Mesendoderm (in vitro differentiated cells): ENCODE results near the gene JPT1.

Source experiments
- DNase-seq: peaks from one replicate; pipeline ENCODE4 v3.0.0; 2013
- H2AK5ac ChIP-seq: 2 replicates; pipeline ENCODE4 v1.6.1; 2013; ENCODE audit warnings: low read length, inconsistent platforms
- H2BK120ac ChIP-seq: 2 replicates; pipeline ENCODE4 v1.6.1; 2013; ENCODE audit warnings: low read depth, mild to moderate bottlenecking, low read length, moderate library complexity, mixed read lengths
- H2BK15ac ChIP-seq: replicated peaks from 2 replicates; pipeline ENCODE4 v1.6.1; 2013; ENCODE audit warnings: low read depth, mild to moderate bottlenecking, moderate library complexity
- H2BK5ac ChIP-seq: 2 replicates; pipeline ENCODE4 v1.6.1; 2013; ENCODE audit warnings: low read length, inconsistent platforms
- H3K18ac ChIP-seq: 2 replicates; pipeline ENCODE4 v1.6.1; 2013; ENCODE audit warnings: mild to moderate bottlenecking, low read length, mixed read lengths
- H3K23ac ChIP-seq: one replicate; pipeline ENCODE4 v1.6.1; 2013; ENCODE audit warnings: low read length
- H3K27ac ChIP-seq: 2 replicates; pipeline ENCODE4 v1.5.1; 2013; ENCODE audit warnings: low read depth, mild to moderate bottlenecking, inconsistent platforms, low read length, moderate library complexity
- H3K27me3 ChIP-seq: 2 replicates; pipeline ENCODE4 v1.6.1; 2013; ENCODE audit warnings: low read length, control low read depth, mild to moderate bottlenecking, inconsistent platforms; ENCODE audit not compliant: insufficient read depth, poor library complexity
- H3K36me3 ChIP-seq: 2 replicates; pipeline ENCODE4 v1.6.1; 2013; ENCODE audit warnings: low read length, inconsistent platforms; ENCODE audit not compliant: control insufficient read depth, insufficient read depth
- H3K4ac ChIP-seq: one replicate; pipeline ENCODE4 v1.6.1; 2013; ENCODE audit warnings: low read depth, mild to moderate bottlenecking, low read length, moderate library complexity
- H3K4me1 ChIP-seq: 2 replicates; pipeline ENCODE4 v1.6.1; 2013; ENCODE audit warnings: low read depth, low read length, inconsistent platforms; ENCODE audit not compliant: control insufficient read depth
- H3K4me2 ChIP-seq: 2 replicates; pipeline ENCODE4 v1.6.1; 2013; ENCODE audit warnings: low read length
- H3K4me3 ChIP-seq: 2 replicates; pipeline ENCODE4 v1.5.1; 2013; ENCODE audit warnings: mild to moderate bottlenecking, low read length
- H3K56ac ChIP-seq: one replicate; pipeline ENCODE4 v1.6.1; 2013; ENCODE audit warnings: low read length
- H3K79me1 ChIP-seq: 2 replicates; pipeline ENCODE4 v1.6.1; 2013; ENCODE audit warnings: low read length, inconsistent platforms
- H3K79me2 ChIP-seq: 2 replicates; pipeline ENCODE4 v1.6.1; 2013; ENCODE audit warnings: mild to moderate bottlenecking, low read length; ENCODE audit not compliant: control insufficient read depth, insufficient read depth
- H3K9ac ChIP-seq: 2 replicates; pipeline ENCODE4 v1.6.1; 2013; ENCODE audit warnings: low read length, inconsistent platforms
- H4K5ac ChIP-seq: one replicate; pipeline ENCODE4 v1.6.1; 2013; ENCODE audit warnings: low read length
- H4K8ac ChIP-seq: one replicate; pipeline ENCODE4 v1.6.1; 2013; ENCODE audit warnings: low read depth, mild to moderate bottlenecking, control low read depth, low read length, moderate library complexity
- whole genome bisulfite sequencing: extraction: QIAGEN DNeasy Blood & Tissue Kit; methylation state at CpG from one replicate; pipeline ENCODE4 v1.1.7; 2013; ENCODE audit warnings: low lambda C conversion rate, missing lambda C conversion rate; ENCODE audit not compliant: insufficient coverage; ENCODE audit errors: extremely low coverage; 5-methylcytosine and 5-hydroxymethylcytosine counted together

The JPT1 gene

GRCh38 chr17:75183999-75184884 lies 29.9 kb upstream of the JPT1 start:
- H2AK5ac ChIP-seq: peak overlapping the region; percentile 5
- H3K18ac ChIP-seq: no peak overlapping the region
- no peak overlapping the region for H3K23ac ChIP-seq
- no peak overlapping the region for H3K27ac ChIP-seq
- no peak for DNase-seq
- peaks cover 31% of the 10 kb centered on the region for H3K79me2 ChIP-seq
- H3K4ac ChIP-seq: no peak overlapping the region
- no peaks in the 10 kb centered on the region for H3K27me3 ChIP-seq
- no peak overlapping the region for H3K4me3 ChIP-seq
- no peak overlapping the region for H4K5ac ChIP-seq
- no CpG with 5 or more reads among the region's 9 CpGs for WGBS
- H3K36me3 ChIP-seq: peaks cover 6% of the 10 kb centered on the region
- no peak overlapping the region for H3K56ac ChIP-seq
- no peak overlapping the region for H2BK5ac ChIP-seq
- H3K4me2 ChIP-seq: no peak overlapping the region
- H4K8ac ChIP-seq: no peak overlapping the region
- H2BK15ac ChIP-seq: no peak overlapping the region
- no peaks in the 10 kb centered on the region for H3K4me1 ChIP-seq
- H3K79me1 ChIP-seq: no peaks in the 10 kb centered on the region
- H3K9ac ChIP-seq: no peak overlapping the region
- no peak overlapping the region for H2BK120ac ChIP-seq

- Histone ChIP-seq H3K18ac (peak within 1 kb of the TSS; percentile 100), H3K56ac (peak within 1 kb of the TSS; percentile 86), H3K4ac (peak within 1 kb of the TSS; percentile 96), H2BK5ac (peak within 1 kb of the TSS; percentile 55), H3K4me3 (peak within 1 kb of the TSS; percentile 90), H2BK15ac (no peak within 1 kb of the TSS), H3K36me3 (peaks cover 6% of the 10 kb centered on the region), H3K4me1 (no peaks in the 10 kb centered on the region), H3K79me2 (peaks cover 44% of the 10 kb centered on the region), H3K23ac (no peak within 1 kb of the TSS), H3K9ac (peak within 1 kb of the TSS; percentile 98), H3K79me1 (no peaks in the 10 kb centered on the region), H2AK5ac (no peak within 1 kb of the TSS), H4K8ac (peak within 1 kb of the TSS; percentile 66), H3K4me2 (peak within 1 kb of the TSS; percentile 49), H4K5ac (no peak within 1 kb of the TSS), H2BK120ac (peak within 1 kb of the TSS; percentile 92), H3K27ac (peak within 1 kb of the TSS; percentile 100), H3K27me3 (no peaks in the 10 kb centered on the region)
- no CpG with 5 or more reads among the region's 92 CpGs for WGBS
- DNase-seq: peak; percentile 97
Observed at GRCh38 chr17:75182569-75183436, 28.5 kb upstream of the JPT1 start, which contains the start of gene SUMO2. Gene SUMO2 (minus strand): TSS chr17:75182959. CDS start chr17:75182834, 125 bp downstream.

GRCh38 chr17:75182319-75182568 lies 27.9 kb upstream of the JPT1 start:
- H3K56ac ChIP-seq: peak overlapping the region; percentile 86
- H3K23ac ChIP-seq: no peak overlapping the region

GRCh38 chr17:75181608-75182318 lies 27.5 kb upstream of the JPT1 start:
- Histone ChIP-seq H3K27ac (peak overlapping the region; percentile 100), H3K56ac (peak overlapping the region; percentile 86), H3K4me1 (no peaks in the 10 kb centered on the region), H3K18ac (peak overlapping the region; percentile 100), H3K4me2 (peak overlapping the region; percentile 49), H3K36me3 (peaks cover 6% of the 10 kb centered on the region), H3K4ac (peak overlapping the region; percentile 96), H3K23ac (no peak overlapping the region), H3K4me3 (peak overlapping the region; percentile 90), H2BK120ac (peak overlapping the region; percentile 92), H2BK5ac (no peak overlapping the region), H4K5ac (no peak overlapping the region), H3K79me1 (peaks cover 1% of the 10 kb centered on the region), H2AK5ac (no peak overlapping the region), H3K27me3 (no peaks in the 10 kb centered on the region), H3K9ac (peak overlapping the region; percentile 98), H4K8ac (no peak overlapping the region), H2BK15ac (no peak overlapping the region), H3K79me2 (peaks cover 52% of the 10 kb centered on the region)
- WGBS: 100% methylated on average over 1 of the region's 34 CpGs
- no peak for DNase-seq

More at GRCh38 chr17:75182319-75182568, 27.9 kb upstream of the JPT1 start:
- Histone ChIP-seq H3K36me3 (peaks cover 6% of the 10 kb centered on the region), H4K5ac (no peak overlapping the region), H3K27me3 (no peaks in the 10 kb centered on the region), H3K79me2 (peaks cover 49% of the 10 kb centered on the region), H3K79me1 (no peaks in the 10 kb centered on the region), H3K18ac (peak overlapping the region; percentile 100), H3K4me1 (no peaks in the 10 kb centered on the region), H2BK120ac (peak overlapping the region; percentile 92), H3K9ac (peak overlapping the region; percentile 98), H3K27ac (peak overlapping the region; percentile 100), H2BK5ac (no peak overlapping the region), H3K4ac (peak overlapping the region; percentile 96), H3K4me2 (no peak overlapping the region), H4K8ac (peak overlapping the region; percentile 66), H3K4me3 (peak overlapping the region; percentile 90), H2AK5ac (no peak overlapping the region), H2BK15ac (no peak overlapping the region)
- no CpG with 5 or more reads among the region's 33 CpGs for WGBS
- no peak for DNase-seq

- Histone ChIP-seq H3K4ac (no peak overlapping the region), H3K4me1 (no peaks in the 10 kb centered on the region), H2AK5ac (no peak overlapping the region), H2BK15ac (no peak overlapping the region), H3K56ac (peak overlapping the region; percentile 9), H3K27ac (no peak overlapping the region), H3K27me3 (no peaks in the 10 kb centered on the region), H4K5ac (no peak overlapping the region), H3K18ac (no peak overlapping the region), H3K4me3 (peak overlapping the region; percentile 90), H3K79me1 (peaks cover 3% of the 10 kb centered on the region), H3K79me2 (peaks cover 58% of the 10 kb centered on the region), H2BK120ac (no peak overlapping the region), H3K4me2 (peak overlapping the region; percentile 49), H2BK5ac (no peak overlapping the region), H3K36me3 (peaks cover 6% of the 10 kb centered on the region), H4K8ac (no peak overlapping the region), H3K9ac (peak overlapping the region; percentile 98), H3K23ac (no peak overlapping the region)
- WGBS: no CpG with 5 or more reads among the region's 8 CpGs
- no peak for DNase-seq
Observed at GRCh38 chr17:75181110-75181509, 26.8 kb upstream of the JPT1 start.
